ENCODE data around the gene MCCC2. TPM values are rescaled to one million over a fixed set of nuclear protein-coding genes. Genes with fewer than 3 reads are reported as not detected.

MCCC2 gene
- total RNA-seq, 1 donor from 2014 or later = 48.6 TPM

GRCh38 chr5:71681296-71681695 is 94.2 kb downstream of the MCCC2 start:
- Mint-ChIP-seq H3K9me3 (peaks cover 11% of the 10 kb centered on the region), H3K27ac (no peak overlapping the region), H3K4me1 (ENCODE audit: unreplicated experiment) (no peaks in the 10 kb centered on the region), H3K27me3 (peaks cover 2% of the 10 kb centered on the region), H3K36me3 (no peaks in the 10 kb centered on the region), H3K4me3 (no peak overlapping the region)
- no peak for DNase-seq (ENCODE audit: extremely low spot score, unreplicated experiment)
- TF ChIP-seq CTCF (conservative IDR thresholded peaks at IDR 0.05) = no peak

- Mint-ChIP-seq H3K4me3 (no peak overlapping the region), H3K9me3 (peaks cover 11% of the 10 kb centered on the region), H3K27me3 (no peaks in the 10 kb centered on the region), H3K4me1 (ENCODE audit: unreplicated experiment) (no peaks in the 10 kb centered on the region), H3K27ac (no peak overlapping the region), H3K36me3 (no peaks in the 10 kb centered on the region)
- DNase-seq (ENCODE audit: extremely low spot score, unreplicated experiment) = no peak
- TF ChIP-seq CTCF (conservative IDR thresholded peaks at IDR 0.05) = no peak
Observed at GRCh38 chr5:71684309-71684708, 97.2 kb downstream of the MCCC2 start.

- H3K9me3 Mint-ChIP-seq = no peaks in the 10 kb centered on the region
- peak overlapping the region; percentile 63 for H3K4me3 Mint-ChIP-seq
- H3K36me3 Mint-ChIP-seq = no peaks in the 10 kb centered on the region
- H3K4me1 Mint-ChIP-seq (ENCODE audit: unreplicated experiment) = peaks cover 28% of the 10 kb centered on the region
- no peak for TF ChIP-seq CTCF (conservative IDR thresholded peaks at IDR 0.05)
- peaks cover 4% of the 10 kb centered on the region for H3K27me3 Mint-ChIP-seq
- H3K27ac Mint-ChIP-seq = no peak overlapping the region
- DNase-seq (ENCODE audit: extremely low spot score, unreplicated experiment) = no peak
Observed at GRCh38 chr5:71693828-71694427, 106.8 kb downstream of the MCCC2 start.

GRCh38 chr5:71695071-71695470 is 107.9 kb downstream of the MCCC2 start:
- Mint-ChIP-seq H3K4me3 (no peak overlapping the region), H3K27me3 (no peaks in the 10 kb centered on the region)

GRCh38 chr5:71695595-71695994 is 108.5 kb downstream of the MCCC2 start:
- DNase-seq (ENCODE audit: extremely low spot score, unreplicated experiment) = no peak
- H3K4me1 Mint-ChIP-seq (ENCODE audit: unreplicated experiment) = peaks cover 31% of the 10 kb centered on the region
- no peak overlapping the region for H3K27ac Mint-ChIP-seq
- no peak overlapping the region for H3K4me3 Mint-ChIP-seq
- H3K9me3 Mint-ChIP-seq = no peaks in the 10 kb centered on the region
- no peak for TF ChIP-seq CTCF (conservative IDR thresholded peaks at IDR 0.05)
- H3K36me3 Mint-ChIP-seq = no peaks in the 10 kb centered on the region
- no peaks in the 10 kb centered on the region for H3K27me3 Mint-ChIP-seq

More at GRCh38 chr5:71695071-71695470, 107.9 kb downstream of the MCCC2 start:
- no peak for TF ChIP-seq CTCF (conservative IDR thresholded peaks at IDR 0.05)
- Mint-ChIP-seq H3K9me3 (no peaks in the 10 kb centered on the region), H3K36me3 (no peaks in the 10 kb centered on the region), H3K27ac (no peak overlapping the region), H3K4me1 (ENCODE audit: unreplicated experiment) (peaks cover 31% of the 10 kb centered on the region)
- DNase-seq (ENCODE audit: extremely low spot score, unreplicated experiment) = no peak

- H3K27me3 Mint-ChIP-seq = peaks cover 5% of the 10 kb centered on the region
- no peak for DNase-seq (ENCODE audit: extremely low spot score, unreplicated experiment)
Observed at GRCh38 chr5:71697967-71698366, 110.8 kb downstream of the MCCC2 start.

More at GRCh38 chr5:71697967-71698366, 110.8 kb downstream of the MCCC2 start:
- H3K27ac Mint-ChIP-seq = no peak overlapping the region
- no peaks in the 10 kb centered on the region for H3K9me3 Mint-ChIP-seq
- H3K4me3 Mint-ChIP-seq = no peak overlapping the region
- peak; percentile 71 for TF ChIP-seq CTCF (conservative IDR thresholded peaks at IDR 0.05)
- H3K4me1 Mint-ChIP-seq (ENCODE audit: unreplicated experiment) = peaks cover 36% of the 10 kb centered on the region
- no peaks in the 10 kb centered on the region for H3K36me3 Mint-ChIP-seq
